GM12875 (cell line): ENCODE data around the gene DHRS12.

Experiments used
- H3K4me3 ChIP-seq: one replicate; pipeline ENCODE4 v1.5.1; 2011; ENCODE audit warnings: low read depth, low read length, control low read depth
- CTCF ChIP-seq: IDR thresholded peaks from 2 replicates; pipeline ENCODE4 v1.5.1; 2011; ENCODE audit warnings: low read depth, mild to moderate bottlenecking, control low read depth, inconsistent platforms, low read length, moderate library complexity, borderline replicate concordance; ENCODE audit not compliant: insufficient read depth

DHRS12 gene

GRCh38 chr13:51834581-51835171 lies 30.7 kb upstream of the DHRS12 start:
- no peak overlapping the region for H3K4me3 ChIP-seq
- no peak for TF ChIP-seq CTCF

- no peak for TF ChIP-seq CTCF
- H3K4me3 ChIP-seq: no peak overlapping the region
Observed at GRCh38 chr13:51833980-51834379, 30.0 kb upstream of the DHRS12 start.

GRCh38 chr13:51832471-51833152 lies 28.6 kb upstream of the DHRS12 start:
- H3K4me3 ChIP-seq: no peak overlapping the region
- TF ChIP-seq CTCF: peak; percentile 55; the same call in 1 of the 2 replicates

GRCh38 chr13:51831519-51831918 lies 27.6 kb upstream of the DHRS12 start:
- no peak overlapping the region for H3K4me3 ChIP-seq
- TF ChIP-seq CTCF: no peak

GRCh38 chr13:51829568-51829899 lies 25.6 kb upstream of the DHRS12 start:
- no peak for TF ChIP-seq CTCF
- no peak overlapping the region for H3K4me3 ChIP-seq

- no peak for TF ChIP-seq CTCF
- H3K4me3 ChIP-seq: no peak overlapping the region
Observed at GRCh38 chr13:51828730-51829567, 25.0 kb upstream of the DHRS12 start.
